SK-N-SH (cell line): ENCODE measurements around the gene GUCA2B. TPM values are rescaled to one million over a fixed set of nuclear protein-coding genes. Genes with fewer than 3 reads are reported as not detected.

Experiments
- CTCF ChIA-PET: fragments of 300-600, 350-600 bp; formaldehyde crosslinking; extraction: SDS; loops from one replicate; lab custom pipeline; 2021; lab: Yijun Ruan, JAX
- POLR2A ChIA-PET: fragments of 350-600 bp; sonication (Branson Sonifier 250); formaldehyde crosslinking; extraction: SDS; loops from one replicate; lab custom pipeline; 2020; ENCODE audit warnings: antibody characterized with exemption, inconsistent platforms; lab: Yijun Ruan, JAX
- DNase-seq: peaks from one replicate; pipeline ENCODE4 v3.0.0; 2012
- H2AFZ ChIP-seq: fragments of 200-600 bp; sonication (generic); 2 replicates; pipeline ENCODE4 v1.8.1; 2016; ENCODE audit warnings: antibody characterized with exemption, mild to moderate bottlenecking, low read depth
- H3F3A ChIP-seq: fragments of 200-600 bp; sonication (generic); replicated peaks from 2 replicates; pipeline ENCODE3; 2016; ENCODE audit warnings: antibody characterized with exemption, mild to moderate bottlenecking; ENCODE audit not compliant: insufficient read depth
- H3K27ac ChIP-seq, 2 experiments: fragments of 200-500 bp in 1 of 2; fragments of 200-600 bp in 1 of 2; sonication (Bioruptor generic) in 1 of 2; sonication (generic), shearing (Covaris generic) in 1 of 2; 2 replicates each; pipeline versions ENCODE4 v1.5.1 to v1.6.1; 2014 to 2016; ENCODE audit warnings: low read depth in 2 of 2, inconsistent platforms in 1 of 2, low read length in 1 of 2, mild to moderate bottlenecking in 1 of 2, mixed read lengths in 1 of 2
- H3K27me3 ChIP-seq: fragments of 200-600 bp; sonication (generic), shearing (Covaris generic); 2 replicates; pipeline ENCODE4 v1.6.1; 2016; ENCODE audit warnings: mixed run types; ENCODE audit not compliant: insufficient read depth
- H3K36me3 ChIP-seq, 2 experiments: fragments of 200-500 bp in 1 of 2; fragments of 200-600 bp in 1 of 2; sonication (Bioruptor generic) in 1 of 2; sonication (generic) in 1 of 2; replicated peaks in 1 of 2; 2 replicates each; pipeline versions ENCODE3 to v1.5.1; 2014 to 2016; ENCODE audit warnings: low read length in 1 of 2, mild to moderate bottlenecking in 1 of 2; ENCODE audit not compliant: insufficient read depth in 2 of 2, control insufficient read depth in 1 of 2
- H3K4me1 ChIP-seq, 2 experiments: fragments of 200-500 bp in 1 of 2; fragments of 200-600 bp in 1 of 2; sonication (Bioruptor generic) in 1 of 2; sonication (generic), shearing (Covaris generic) in 1 of 2; 2 replicates each; pipeline versions ENCODE4 v1.5.1 to v1.6.1; 2014 to 2016; ENCODE audit warnings: low read depth in 1 of 2, low read length in 1 of 2, mixed run types in 1 of 2; ENCODE audit not compliant: insufficient read depth in 2 of 2, control insufficient read depth in 1 of 2
- H3K4me2 ChIP-seq: fragments of 200-600 bp; sonication (generic), shearing (Covaris generic); 2 replicates; pipeline ENCODE4 v1.6.1; 2017; ENCODE audit warnings: mixed run types
- H3K4me3 ChIP-seq, 2 experiments: fragments of 200-500 bp in 1 of 2; fragments of 200-600 bp in 1 of 2; sonication (Bioruptor generic) in 1 of 2; sonication (generic), shearing (Covaris generic) in 1 of 2; 2 replicates each; pipeline versions ENCODE4 v1.5.1 to v1.8.1; 2014 to 2016; ENCODE audit warnings: low read depth in 2 of 2, inconsistent platforms in 1 of 2, low read length in 1 of 2, mild to moderate bottlenecking in 1 of 2, mixed read lengths in 1 of 2, moderate library complexity in 1 of 2
- H3K79me2 ChIP-seq: fragments of 200-600 bp; sonication (generic); 2 replicates; pipeline ENCODE4 v1.8.1; 2017; ENCODE audit warnings: mild to moderate bottlenecking; ENCODE audit not compliant: insufficient read depth
- H3K9ac ChIP-seq: fragments of 200-600 bp; sonication (generic); 2 replicates; pipeline ENCODE4 v1.6.1; 2017; ENCODE audit warnings: mixed run types
- H3K9me2 ChIP-seq: fragments of 200-600 bp; sonication (generic); 2 replicates; pipeline ENCODE4 v1.6.1; 2017; ENCODE audit warnings: mixed run types
- H3K9me3 ChIP-seq: fragments of 200-600 bp; sonication (generic); 2 replicates; pipeline ENCODE4 v1.6.1; 2017; ENCODE audit warnings: mixed run types, mild to moderate bottlenecking, moderate library complexity
- H4K20me1 ChIP-seq: fragments of 200-600 bp; sonication (generic); 2 replicates; pipeline ENCODE4 v1.6.1; 2017; ENCODE audit warnings: mild to moderate bottlenecking, mixed run types; ENCODE audit not compliant: insufficient read depth
- CHD2 ChIP-seq: fragments of 150-350 bp; IDR thresholded peaks from 2 replicates; pipeline ENCODE4 v1.6.1; 2018; ENCODE audit warnings: low read length; ENCODE audit not compliant: partially characterized antibody
- ELF1 ChIP-seq: IDR thresholded peaks from 2 replicates; pipeline ENCODE4 v1.4.0; 2012
- EP300 ChIP-seq, 2 experiments: IDR thresholded peaks; 2 replicates each; pipeline versions ENCODE4 v1.4.0 to v1.6.1; 2012; ENCODE audit warnings: borderline replicate concordance in 1 of 2, low read depth in 1 of 2, low read length in 1 of 2
- MEF2A ChIP-seq: IDR thresholded peaks from 2 replicates; pipeline ENCODE4 v1.4.0; 2012; ENCODE audit warnings: low read depth, borderline replicate concordance
- NRF1 ChIP-seq: IDR thresholded peaks from 2 replicates; pipeline ENCODE4 v1.6.1; 2012; ENCODE audit warnings: low read depth, mild to moderate bottlenecking, low read length
- POLR2AphosphoS5 ChIP-seq: IDR thresholded peaks from 2 replicates; pipeline ENCODE4 v1.6.1; 2012; ENCODE audit warnings: low read depth, low read length
- RAD21 ChIP-seq: IDR thresholded peaks from 2 replicates; pipeline ENCODE4 v1.6.1; 2012; ENCODE audit warnings: mild to moderate bottlenecking, low read length
- RXRA ChIP-seq: IDR thresholded peaks from 2 replicates; pipeline ENCODE4 v1.4.0; 2012; ENCODE audit warnings: low read depth, mild to moderate bottlenecking, borderline replicate concordance
- SIN3A ChIP-seq: IDR thresholded peaks from 2 replicates; pipeline ENCODE4 v1.6.1; 2012; ENCODE audit warnings: low read depth, mild to moderate bottlenecking, low read length, moderate library complexity, borderline replicate concordance
- TEAD4 ChIP-seq: IDR thresholded peaks from 2 replicates; pipeline ENCODE4 v1.4.0; 2012; ENCODE audit warnings: mild to moderate bottlenecking, borderline replicate concordance; ENCODE audit not compliant: insufficient read depth
- WGBS: methylation state at CpG from one replicate; pipeline ENCODE4 v1.1.6; 2017; ENCODE audit warnings: low lambda C conversion rate; 5-methylcytosine and 5-hydroxymethylcytosine counted together
- polyA plus RNA-seq, 3 experiments: library from polyadenylated mRNA; depleted of rRNA; stranded (reverse); fragments of >200 nt; gene quantifications; 2 replicates each; pipeline ENCODE4 v1.2.3, GENCODE V29; 2012
- TF ChIP-seq, protein P1 (sequence below): fragments of 200-600 bp; sonication (generic); IDR thresholded peaks from 2 replicates; pipeline ENCODE4 v1.6.1; 2017; ENCODE audit warnings: antibody characterized with exemption, mild to moderate bottlenecking, moderate library complexity
- TF ChIP-seq, protein P2 (sequence below): fragments of 150-350 bp; IDR thresholded peaks from 2 replicates; pipeline ENCODE4 v1.6.1; 2016; ENCODE audit warnings: mild to moderate bottlenecking, low read depth, low read length
- TF ChIP-seq, protein P3 (sequence below): IDR thresholded peaks from 2 replicates; pipeline ENCODE4 v1.4.0; 2012; ENCODE audit warnings: low read depth
- TF ChIP-seq, protein P4 (sequence below): IDR thresholded peaks from 2 replicates; pipeline ENCODE4 v1.4.0; 2012; ENCODE audit warnings: low read depth, borderline replicate concordance
- TF ChIP-seq, protein P5 (sequence below): IDR thresholded peaks from 2 replicates; pipeline ENCODE4 v1.4.0; 2012; ENCODE audit warnings: low read depth, borderline replicate concordance

GUCA2B gene
- polyA plus RNA-seq, 1 of the 3 experiments (the other 2 are of a cell fraction) = not detected

DNA sequence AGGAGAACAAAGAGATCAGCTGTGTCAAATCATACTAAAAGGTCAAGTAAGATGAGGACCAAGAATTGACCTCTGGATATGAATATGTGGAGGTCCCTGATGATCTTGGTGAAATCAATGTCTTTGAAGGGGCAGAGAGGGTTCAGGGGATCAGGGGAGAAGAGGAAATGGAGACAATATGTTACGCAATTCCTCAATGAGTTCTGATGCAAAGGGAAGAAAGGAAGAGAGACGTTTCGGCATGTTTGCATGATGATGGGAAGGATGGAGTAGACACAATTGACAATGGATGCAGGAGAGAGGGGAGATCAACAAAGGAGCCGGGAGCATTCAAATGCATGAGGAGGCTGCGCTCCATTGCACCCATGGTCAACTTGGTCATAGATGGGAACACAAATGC is 36.0 kb upstream of the GUCA2B start:
- H3K36me3 ChIP-seq = no peaks in the 10 kb centered on the region
- peaks cover 6% of the 10 kb centered on the region; the same call in 1 of the 2 replicates for H3K27me3 ChIP-seq
- no peak overlapping the region for H3K4me2 ChIP-seq
- H3K9me3 ChIP-seq = no peaks in the 10 kb centered on the region
- ChIA-PET POLR2A (no interaction called here), CTCF (interaction anchor here (1.7 kb wide), 1 partner anchor 56 kb away, joined by 5 read pairs; no protein-coding TSS in a partner anchor)
- H3F3A ChIP-seq = no peaks in the 10 kb centered on the region
- no peak for DNase-seq
- TF ChIP-seq, protein P1, sequence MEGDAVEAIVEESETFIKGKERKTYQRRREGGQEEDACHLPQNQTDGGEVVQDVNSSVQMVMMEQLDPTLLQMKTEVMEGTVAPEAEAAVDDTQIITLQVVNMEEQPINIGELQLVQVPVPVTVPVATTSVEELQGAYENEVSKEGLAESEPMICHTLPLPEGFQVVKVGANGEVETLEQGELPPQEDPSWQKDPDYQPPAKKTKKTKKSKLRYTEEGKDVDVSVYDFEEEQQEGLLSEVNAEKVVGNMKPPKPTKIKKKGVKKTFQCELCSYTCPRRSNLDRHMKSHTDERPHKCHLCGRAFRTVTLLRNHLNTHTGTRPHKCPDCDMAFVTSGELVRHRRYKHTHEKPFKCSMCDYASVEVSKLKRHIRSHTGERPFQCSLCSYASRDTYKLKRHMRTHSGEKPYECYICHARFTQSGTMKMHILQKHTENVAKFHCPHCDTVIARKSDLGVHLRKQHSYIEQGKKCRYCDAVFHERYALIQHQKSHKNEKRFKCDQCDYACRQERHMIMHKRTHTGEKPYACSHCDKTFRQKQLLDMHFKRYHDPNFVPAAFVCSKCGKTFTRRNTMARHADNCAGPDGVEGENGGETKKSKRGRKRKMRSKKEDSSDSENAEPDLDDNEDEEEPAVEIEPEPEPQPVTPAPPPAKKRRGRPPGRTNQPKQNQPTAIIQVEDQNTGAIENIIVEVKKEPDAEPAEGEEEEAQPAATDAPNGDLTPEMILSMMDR = no peak
- TF ChIP-seq, protein P2, sequence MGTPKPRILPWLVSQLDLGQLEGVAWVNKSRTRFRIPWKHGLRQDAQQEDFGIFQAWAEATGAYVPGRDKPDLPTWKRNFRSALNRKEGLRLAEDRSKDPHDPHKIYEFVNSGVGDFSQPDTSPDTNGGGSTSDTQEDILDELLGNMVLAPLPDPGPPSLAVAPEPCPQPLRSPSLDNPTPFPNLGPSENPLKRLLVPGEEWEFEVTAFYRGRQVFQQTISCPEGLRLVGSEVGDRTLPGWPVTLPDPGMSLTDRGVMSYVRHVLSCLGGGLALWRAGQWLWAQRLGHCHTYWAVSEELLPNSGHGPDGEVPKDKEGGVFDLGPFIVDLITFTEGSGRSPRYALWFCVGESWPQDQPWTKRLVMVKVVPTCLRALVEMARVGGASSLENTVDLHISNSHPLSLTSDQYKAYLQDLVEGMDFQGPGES = no peak
- no peak for TF ChIP-seq NRF1
- no peak for TF ChIP-seq EP300 (IDR thresholded peaks at IDR 0.05; ENCODE audit: borderline replicate concordance in 1 of 2, low read depth in 1 of 2, low read length in 1 of 2)
- no peak for TF ChIP-seq POLR2AphosphoS5
- TF ChIP-seq, protein P3, sequence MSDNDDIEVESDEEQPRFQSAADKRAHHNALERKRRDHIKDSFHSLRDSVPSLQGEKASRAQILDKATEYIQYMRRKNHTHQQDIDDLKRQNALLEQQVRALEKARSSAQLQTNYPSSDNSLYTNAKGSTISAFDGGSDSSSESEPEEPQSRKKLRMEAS = no peak
- TF ChIP-seq MEF2A = no peak
- TF ChIP-seq CHD2 = no peak
- no peak for TF ChIP-seq ELF1
- TF ChIP-seq, protein P4, sequence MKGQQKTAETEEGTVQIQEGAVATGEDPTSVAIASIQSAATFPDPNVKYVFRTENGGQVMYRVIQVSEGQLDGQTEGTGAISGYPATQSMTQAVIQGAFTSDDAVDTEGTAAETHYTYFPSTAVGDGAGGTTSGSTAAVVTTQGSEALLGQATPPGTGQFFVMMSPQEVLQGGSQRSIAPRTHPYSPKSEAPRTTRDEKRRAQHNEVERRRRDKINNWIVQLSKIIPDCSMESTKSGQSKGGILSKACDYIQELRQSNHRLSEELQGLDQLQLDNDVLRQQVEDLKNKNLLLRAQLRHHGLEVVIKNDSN = no peak
- no peak for TF ChIP-seq RAD21
- TF ChIP-seq TEAD4 = no peak
- no peak for TF ChIP-seq RXRA
- TF ChIP-seq SIN3A = no peak
- TF ChIP-seq, protein P5, sequence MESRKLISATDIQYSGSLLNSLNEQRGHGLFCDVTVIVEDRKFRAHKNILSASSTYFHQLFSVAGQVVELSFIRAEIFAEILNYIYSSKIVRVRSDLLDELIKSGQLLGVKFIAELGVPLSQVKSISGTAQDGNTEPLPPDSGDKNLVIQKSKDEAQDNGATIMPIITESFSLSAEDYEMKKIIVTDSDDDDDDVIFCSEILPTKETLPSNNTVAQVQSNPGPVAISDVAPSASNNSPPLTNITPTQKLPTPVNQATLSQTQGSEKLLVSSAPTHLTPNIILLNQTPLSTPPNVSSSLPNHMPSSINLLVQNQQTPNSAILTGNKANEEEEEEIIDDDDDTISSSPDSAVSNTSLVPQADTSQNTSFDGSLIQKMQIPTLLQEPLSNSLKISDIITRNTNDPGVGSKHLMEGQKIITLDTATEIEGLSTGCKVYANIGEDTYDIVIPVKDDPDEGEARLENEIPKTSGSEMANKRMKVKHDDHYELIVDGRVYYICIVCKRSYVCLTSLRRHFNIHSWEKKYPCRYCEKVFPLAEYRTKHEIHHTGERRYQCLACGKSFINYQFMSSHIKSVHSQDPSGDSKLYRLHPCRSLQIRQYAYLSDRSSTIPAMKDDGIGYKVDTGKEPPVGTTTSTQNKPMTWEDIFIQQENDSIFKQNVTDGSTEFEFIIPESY = no peak
- no peak overlapping the region for H2AFZ ChIP-seq
- no peaks in the 10 kb centered on the region for H3K4me1 ChIP-seq
- H3K9me2 ChIP-seq = no peaks in the 10 kb centered on the region
- no peak overlapping the region for H3K27ac ChIP-seq
- H3K4me3 ChIP-seq = no peak overlapping the region
- H3K9ac ChIP-seq = no peak overlapping the region
- H4K20me1 ChIP-seq = no peaks in the 10 kb centered on the region
- H3K79me2 ChIP-seq = no peaks in the 10 kb centered on the region
- 86% methylated on average over 5 of the region's 5 CpGs for WGBS
